GM19467 (cell line): ENCODE data around the gene PTBP2.
"Not testable (repeated sequence)": the region's sequence is repeated elsewhere in the genome, so short reads cannot be mapped to it uniquely, and the experiment has no call there.

Experiments
- ATAC-seq: cut with Tn5 transposase; IDR thresholded peaks from one replicate; pipeline ENCODE4 v1.9.1; 2021; ENCODE audit warnings: mild to moderate bottlenecking, moderate library complexity; ENCODE audit not compliant: unreplicated experiment

PTBP2 gene

GRCh38 chr1:96730574-96731298, 9.2 kb downstream of the PTBP2 start:
- no peak for ATAC-seq

GRCh38 chr1:96741335-96741734, 19.8 kb downstream of the PTBP2 start:
- ATAC-seq: no peak

- ATAC-seq: no peak
Measured at GRCh38 chr1:96746440-96747420, 25.1 kb downstream of the PTBP2 start.

GRCh38 chr1:96747565-96747964, 26.0 kb downstream of the PTBP2 start:
- no peak for ATAC-seq

GRCh38 chr1:96748078-96748477, 26.5 kb downstream of the PTBP2 start:
- ATAC-seq: no peak

GRCh38 chr1:96749618-96750017, 28.0 kb downstream of the PTBP2 start:
- ATAC-seq: no peak

GRCh38 chr1:96752394-96752793, 30.8 kb downstream of the PTBP2 start:
- no peak for ATAC-seq

- no peak for ATAC-seq
Measured at GRCh38 chr1:96756789-96757188, 35.2 kb downstream of the PTBP2 start.

GRCh38 chr1:96762586-96762985, 41.0 kb downstream of the PTBP2 start:
- ATAC-seq: not testable (repeated sequence)

- no peak for ATAC-seq
Measured at GRCh38 chr1:96763514-96763913, 41.9 kb downstream of the PTBP2 start.

- ATAC-seq: no peak
Measured at GRCh38 chr1:96764469-96764868, 42.9 kb downstream of the PTBP2 start.

- ATAC-seq: no peak
Measured at GRCh38 chr1:96771847-96772246, 50.3 kb downstream of the PTBP2 start.

- ATAC-seq: no peak
Measured at GRCh38 chr1:96772349-96772748, 50.8 kb downstream of the PTBP2 start.

- no peak for ATAC-seq
Measured at GRCh38 chr1:96772972-96773371, 51.4 kb downstream of the PTBP2 start.

GRCh38 chr1:96782206-96782605, 60.6 kb downstream of the PTBP2 start:
- no peak for ATAC-seq

- ATAC-seq: no peak
Measured at GRCh38 chr1:96782856-96783255, 61.3 kb downstream of the PTBP2 start.

GRCh38 chr1:96790599-96790998, 69.0 kb downstream of the PTBP2 start:
- ATAC-seq: no peak

GRCh38 chr1:96792220-96792619, 70.6 kb downstream of the PTBP2 start:
- ATAC-seq: no peak

- ATAC-seq: not testable (repeated sequence)
Measured at GRCh38 chr1:96801696-96802095, 80.1 kb downstream of the PTBP2 start.

- no peak for ATAC-seq
Measured at GRCh38 chr1:96804648-96805047, 83.1 kb downstream of the PTBP2 start.

GRCh38 chr1:96808191-96808590, 86.6 kb downstream of the PTBP2 start:
- no peak for ATAC-seq

GRCh38 chr1:96815914-96816313, 94.3 kb downstream of the PTBP2 start:
- no peak for ATAC-seq
